Stimulated activated CD8-positive, alpha-beta memory T cell treated with anti-CD3 and anti-CD28 coated beads, Interleukin-12 subunit alpha, Interleukin-12 subunit beta, amount 100 ng/mL, for 24 hours (primary cell): ENCODE measurements around the gene KRT6B.
"Not testable (repeated sequence)": the region's sequence is repeated elsewhere in the genome, so short reads cannot be mapped to it uniquely, and the experiment has no call there.

Source experiments
- DNase-seq: peaks from one replicate; pipeline ENCODE4 v3.0.0-alpha.2; 2020; ENCODE audit errors: extremely low read depth

Gene KRT6B

GRCh38 chr12:52469853-52470252 lies 17.9 kb upstream of the KRT6B start:
- DNase-seq = no peak

GRCh38 chr12:52464897-52465296 lies 13.0 kb upstream of the KRT6B start:
- no peak for DNase-seq

GRCh38 chr12:52461693-52462092 lies 9.7 kb upstream of the KRT6B start:
- DNase-seq = no peak

GRCh38 chr12:52458861-52459260 lies 6.9 kb upstream of the KRT6B start:
- DNase-seq = no peak

DNA sequence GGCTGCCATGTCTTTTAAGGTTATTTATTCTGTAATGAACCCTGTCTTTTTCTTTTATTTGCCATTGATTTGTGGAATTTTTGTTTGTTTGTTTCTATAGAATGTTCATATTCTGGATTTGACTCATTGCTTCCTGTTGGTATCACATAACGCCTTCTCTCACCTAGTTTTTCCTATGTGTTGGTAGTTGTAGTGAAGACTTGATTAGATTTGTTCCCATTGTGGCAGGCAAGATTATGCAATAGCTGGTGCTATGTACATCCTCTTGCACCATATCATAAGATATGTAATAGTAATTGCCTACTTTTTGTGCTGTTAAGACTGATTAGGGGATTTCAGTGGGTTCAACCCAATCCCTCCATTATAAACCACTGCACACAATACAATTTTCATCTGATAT lies 3.9 kb upstream of the KRT6B start:
- DNase-seq = no peak

GRCh38 chr12:52454411-52455201 lies 2.7 kb upstream of the KRT6B start:
- no peak for DNase-seq

DNA sequence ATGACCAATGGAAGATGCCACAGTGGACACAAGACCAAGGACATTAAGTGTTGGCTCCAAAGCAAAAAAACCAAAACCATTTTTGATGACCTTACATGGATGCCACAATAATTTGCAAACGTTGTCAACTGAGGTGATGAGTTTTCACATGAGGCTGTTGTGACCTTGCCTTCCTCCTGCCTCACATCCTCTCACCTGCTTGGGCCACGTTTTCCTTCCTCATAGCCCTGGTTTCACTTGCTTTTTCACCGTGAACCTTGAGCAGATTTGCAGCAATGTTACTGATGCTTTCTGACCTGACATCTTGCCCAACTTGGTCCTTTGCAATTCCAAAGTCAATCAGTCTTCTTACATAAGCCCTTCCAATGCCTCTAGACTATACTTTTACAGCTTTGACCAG lies 3.7 kb downstream of the KRT6B start:
- DNase-seq = no peak

GRCh38 chr12:52447196-52447595 lies 4.8 kb downstream of the KRT6B start:
- not testable (repeated sequence) for DNase-seq

DNA sequence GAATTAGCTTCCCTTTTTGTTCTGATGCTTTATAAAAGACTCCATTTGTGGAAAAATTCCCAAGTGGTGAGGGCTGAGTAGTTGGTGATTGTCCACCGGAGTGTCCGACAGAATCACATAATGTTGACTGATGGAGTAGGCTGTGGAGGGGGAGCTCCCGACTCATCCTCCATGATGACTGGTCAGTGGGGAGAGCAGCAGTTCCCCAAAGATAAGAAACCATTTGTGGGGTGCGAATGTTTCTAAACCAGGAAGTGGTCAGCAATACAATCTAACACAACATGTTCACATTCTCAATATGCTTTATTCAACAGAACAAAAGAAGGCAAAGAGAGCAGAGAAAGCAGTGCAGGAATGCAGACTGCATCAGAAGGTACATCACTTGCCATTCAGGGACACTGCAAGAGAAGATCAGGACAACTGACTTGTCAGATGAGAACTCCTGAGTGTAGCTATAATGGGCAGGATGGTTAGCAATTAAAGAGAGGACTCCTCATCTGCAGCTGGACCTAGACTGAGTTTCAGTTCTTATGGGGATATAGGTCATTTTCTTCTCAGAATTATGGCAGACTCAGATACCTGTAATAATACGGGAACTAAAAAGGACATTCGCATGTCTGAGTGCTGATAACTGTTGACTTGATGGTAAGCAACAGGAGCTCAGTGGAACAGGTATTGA lies 5.4 kb downstream of the KRT6B start:
- no peak for DNase-seq

GRCh38 chr12:52445876-52446275 lies 6.1 kb downstream of the KRT6B start:
- DNase-seq = no peak

DNA sequence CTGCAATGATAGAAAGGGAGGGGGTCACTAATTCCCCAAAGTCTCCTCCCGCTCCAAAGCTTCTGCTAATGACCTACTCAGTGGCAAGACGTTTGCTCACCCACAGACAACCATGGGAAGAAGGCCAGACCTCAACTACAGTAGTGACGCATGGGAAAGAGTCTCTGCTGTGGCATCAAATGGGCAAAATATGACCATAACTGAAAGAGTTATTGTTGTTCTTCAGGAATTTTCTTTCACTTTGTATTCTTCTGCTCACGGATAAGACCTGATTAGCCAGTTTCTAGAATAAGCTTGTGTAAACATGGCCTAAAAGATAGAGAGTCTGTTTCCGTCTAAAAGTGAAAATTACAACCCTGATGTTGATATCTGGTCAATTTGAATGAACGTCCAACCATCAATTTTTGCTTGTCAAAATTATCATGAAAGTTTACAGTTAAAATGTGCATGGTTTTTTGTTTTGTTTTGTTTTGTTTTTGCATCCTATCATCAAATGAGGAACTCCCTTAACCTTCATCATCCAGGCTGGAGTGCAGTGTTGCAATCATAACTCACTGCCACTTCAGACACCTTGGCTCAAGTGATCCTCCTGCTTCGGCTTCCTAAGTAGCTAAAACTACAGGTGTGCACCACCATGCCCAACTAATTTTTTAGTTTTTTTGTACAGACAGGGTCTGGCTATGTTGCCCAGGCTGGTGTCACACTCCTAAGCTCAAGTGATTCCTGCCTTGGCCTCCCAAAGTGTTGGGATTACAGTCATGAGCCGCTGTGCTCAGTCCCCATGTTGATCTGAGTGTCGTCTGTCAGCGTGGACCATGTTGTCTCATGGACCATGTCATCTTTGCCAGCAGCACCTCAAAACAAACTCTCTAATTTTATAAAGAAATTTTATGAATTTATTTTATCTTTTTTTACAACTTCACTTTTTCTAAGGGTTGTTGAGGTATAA lies 7.0 kb downstream of the KRT6B start:
- no peak for DNase-seq

DNA sequence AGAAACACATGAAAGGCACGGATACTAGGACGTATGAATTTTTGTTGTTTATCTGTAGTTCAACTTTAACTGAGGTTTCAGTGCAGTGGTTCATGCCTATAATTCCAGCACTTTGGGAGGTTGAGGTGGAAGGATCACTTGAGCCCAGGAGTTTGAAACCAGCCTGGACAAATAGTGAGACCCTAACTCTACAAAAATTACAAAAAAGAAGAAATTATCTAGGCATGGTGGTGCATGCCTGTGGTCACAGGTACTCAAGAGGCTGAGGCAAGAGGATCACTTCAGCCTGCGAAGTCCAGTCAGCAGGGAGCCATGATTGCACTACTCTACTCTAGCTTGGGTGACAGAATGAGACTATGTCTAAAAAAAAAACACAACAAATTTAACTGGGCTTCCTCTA lies 8.0 kb downstream of the KRT6B start:
- no peak for DNase-seq

DNA sequence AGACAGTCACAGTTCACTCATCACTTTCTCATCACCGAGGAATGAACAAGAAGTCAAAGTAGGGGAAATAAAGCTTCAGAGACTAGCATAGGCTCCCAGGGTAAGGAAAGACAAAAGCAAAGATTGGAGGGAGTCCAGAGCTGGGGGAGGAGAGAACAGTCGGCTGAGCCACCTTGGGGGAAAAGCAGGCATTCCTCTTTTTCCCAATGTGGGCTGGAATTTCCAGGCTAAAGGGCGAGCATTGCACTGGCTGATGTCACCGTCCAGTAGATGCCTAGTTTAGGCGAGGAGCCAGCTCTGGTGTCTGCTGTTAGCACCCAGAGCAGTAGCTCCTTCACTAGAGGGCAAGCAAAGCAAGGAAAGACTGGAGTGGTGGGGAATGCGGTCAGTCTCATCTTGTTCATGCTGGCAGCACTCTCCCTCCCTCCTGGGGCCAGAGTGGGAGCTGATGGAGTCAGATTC lies 9.3 kb downstream of the KRT6B start:
- no peak for DNase-seq

- DNase-seq = no peak
These were observed 10.5 kb downstream of the KRT6B start for GRCh38 chr12:52441320-52441911.

DNA sequence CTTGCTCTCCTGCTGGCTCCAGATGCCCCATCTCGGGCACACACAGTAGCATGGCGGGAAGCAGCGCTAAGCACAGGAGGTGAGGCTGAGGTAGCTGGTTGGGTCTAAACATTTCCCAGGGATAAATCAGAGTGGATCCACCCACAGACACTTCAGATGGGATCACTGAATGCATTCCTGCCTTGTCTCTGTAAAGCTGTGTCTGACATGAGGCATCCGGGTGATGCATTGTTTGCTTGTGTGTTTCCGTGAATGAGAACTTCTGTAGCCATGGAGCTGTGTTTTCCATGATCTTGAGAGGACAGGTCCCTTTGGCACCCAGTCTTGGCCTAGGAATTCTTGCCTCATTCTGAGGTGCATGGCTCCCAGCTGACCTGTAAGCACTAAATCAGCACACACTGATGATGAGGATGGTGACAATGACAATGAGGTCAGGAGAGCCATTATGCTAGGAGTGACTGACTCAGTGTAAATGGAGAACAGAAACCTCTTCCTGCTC lies 11.1 kb downstream of the KRT6B start:
- DNase-seq = no peak

DNA sequence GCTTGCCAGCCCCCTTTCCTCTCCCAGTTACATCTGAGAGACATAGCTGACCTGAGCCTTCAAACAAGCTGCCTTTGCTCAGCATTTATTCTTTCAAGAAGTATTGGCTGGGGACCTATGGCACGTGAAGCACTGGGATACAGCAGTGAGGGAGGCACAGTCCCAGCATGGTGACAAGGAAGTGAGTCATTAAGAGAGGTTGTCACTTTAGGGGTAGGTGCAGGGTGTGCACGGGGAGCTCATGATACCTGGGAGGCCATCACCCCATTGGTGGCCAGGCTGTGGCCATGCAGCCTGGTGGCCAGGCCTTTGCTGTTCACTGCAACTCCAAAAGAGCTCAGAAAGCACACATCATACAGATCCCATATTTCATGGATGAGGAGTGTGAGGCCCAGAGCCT lies 12.1 kb downstream of the KRT6B start:
- DNase-seq = no peak

GRCh38 chr12:52439420-52439819 lies 12.5 kb downstream of the KRT6B start:
- no peak for DNase-seq

DNA sequence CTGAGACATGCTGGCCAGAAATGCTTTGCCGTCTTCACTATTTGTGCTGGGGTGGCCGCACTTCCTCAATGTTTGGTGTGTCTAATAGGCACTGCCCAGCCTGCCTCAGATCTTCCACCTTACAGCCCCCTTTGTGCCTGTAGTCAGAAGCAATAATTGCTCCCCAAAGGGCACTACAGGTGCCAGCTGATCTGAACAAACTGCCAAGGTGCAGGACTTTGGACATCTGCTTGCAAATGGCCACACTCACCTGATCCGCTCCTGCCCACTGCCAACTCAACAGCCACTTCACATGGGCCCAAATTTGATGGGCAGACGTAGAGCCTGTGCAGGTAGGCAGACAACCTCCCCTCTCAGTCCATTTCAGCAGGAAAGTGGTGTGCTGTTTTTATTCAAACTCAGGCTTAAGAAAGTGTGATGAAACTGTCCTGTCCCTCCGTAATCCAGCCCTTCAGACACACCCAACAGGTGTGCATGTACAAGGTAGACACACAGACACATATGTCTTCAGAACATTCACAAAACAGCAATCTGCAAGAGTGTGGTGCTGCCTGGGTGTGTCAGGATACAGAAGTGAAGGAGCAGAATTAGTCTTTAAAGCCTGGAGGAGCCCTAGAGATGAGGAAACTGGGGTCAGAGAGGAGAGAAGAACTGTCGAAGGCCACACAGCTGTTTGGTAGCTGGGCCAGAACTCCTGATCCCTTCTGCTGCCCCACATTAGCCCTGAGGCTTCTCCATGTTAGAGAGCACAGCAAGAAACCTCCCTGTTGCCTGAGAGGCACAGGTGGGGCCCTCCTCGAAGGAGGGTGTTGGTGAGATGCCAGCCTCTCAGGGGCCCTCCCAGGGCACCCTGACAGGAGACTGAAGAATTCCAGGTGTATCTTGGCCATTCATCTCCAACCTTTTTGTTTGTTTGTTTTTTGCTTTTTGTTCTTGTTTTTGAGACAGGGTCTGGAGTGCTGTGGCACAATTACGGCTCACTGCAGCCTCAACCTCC lies 13.3 kb downstream of the KRT6B start:
- DNase-seq = no peak

GRCh38 chr12:52437508-52437907 lies 14.4 kb downstream of the KRT6B start:
- no peak for DNase-seq

GRCh38 chr12:52436828-52437474 lies 15.0 kb downstream of the KRT6B start:
- DNase-seq = no peak
